ENCODE results near the gene CD180.
A peak's percentile ranks its signal among the peaks of the same experiment; 100 is the strongest.
"Not testable (repeated sequence)": the region's sequence is repeated elsewhere in the genome, so short reads cannot be mapped to it uniquely, and the experiment has no call there.

CD180 gene

GRCh38 chr5:67187006-67187715, 9.4 kb downstream of the CD180 start:
- DNase-seq = peak in 1 of 2 donors; percentile 46

GRCh38 chr5:67183859-67184258, 12.7 kb downstream of the CD180 start:
- DNase-seq = no peak

- peak in 1 of 2 donors; percentile 24 for DNase-seq
These were observed 14.3 kb downstream of the CD180 start for GRCh38 chr5:67182301-67182790.

GRCh38 chr5:67181648-67182221, 14.9 kb downstream of the CD180 start:
- DNase-seq = peak in 1 of 2 donors; percentile 39

GRCh38 chr5:67179697-67180361, 16.8 kb downstream of the CD180 start:
- no peak for DNase-seq

GRCh38 chr5:67178966-67179365, 17.6 kb downstream of the CD180 start:
- DNase-seq = no peak

- DNase-seq = no peak
These were observed 18.5 kb downstream of the CD180 start for GRCh38 chr5:67178085-67178484.

- DNase-seq = peak in 1 of 2 donors; percentile 37
These were observed 19.7 kb downstream of the CD180 start for GRCh38 chr5:67176936-67177335.

- DNase-seq = no peak
These were observed 22.6 kb downstream of the CD180 start for GRCh38 chr5:67173959-67174358.

- DNase-seq = not testable (repeated sequence)
These were observed 23.2 kb downstream of the CD180 start for GRCh38 chr5:67173351-67173750.

GRCh38 chr5:67170767-67171166, 25.8 kb downstream of the CD180 start:
- DNase-seq = no peak

- no peak for DNase-seq
These were observed 28.5 kb downstream of the CD180 start for GRCh38 chr5:67168069-67168468.

- DNase-seq = peak; percentile 77 to 83
These were observed 29.9 kb downstream of the CD180 start for GRCh38 chr5:67166460-67167285.

- DNase-seq = peak; percentile 85 to 87
These were observed 30.8 kb downstream of the CD180 start for GRCh38 chr5:67165526-67166459.

- no peak for DNase-seq
These were observed 31.6 kb downstream of the CD180 start for GRCh38 chr5:67164856-67165525.

- no peak for DNase-seq
These were observed 32.6 kb downstream of the CD180 start for GRCh38 chr5:67163863-67164595.

GRCh38 chr5:67163231-67163756, 33.3 kb downstream of the CD180 start:
- no peak for DNase-seq

GRCh38 chr5:67161767-67162166, 34.8 kb downstream of the CD180 start:
- no peak for DNase-seq

- DNase-seq = peak; percentile 36 to 67
These were observed 35.6 kb downstream of the CD180 start for GRCh38 chr5:67160985-67161384.

- no peak for DNase-seq
These were observed 36.3 kb downstream of the CD180 start for GRCh38 chr5:67160272-67160671.

Data from CD4-positive, alpha-beta T cell treated with Interferon alpha-2 for 1 hour (primary cell).